Subcutaneous adipose tissue (tissue), 4 donors: ENCODE results near the gene CELF6. TPM values are rescaled to one million over a fixed set of nuclear protein-coding genes. Genes with fewer than 3 reads are reported as not detected.

Experiments used
- total RNA-seq, 4 donors: library from RNA; depleted of rRNA; stranded (reverse); fragments of >200 nt; gene quantifications; one replicate each; pipeline ENCODE4 v1.1.0, GENCODE V29; 2016
- TF ChIP-seq, protein P1 (sequence below): fragments of 450-650 bp; IDR thresholded peaks from one replicate; pipeline ENCODE4 v1.5.1; 2016; ENCODE audit warnings: low read depth, mild to moderate bottlenecking, control low read depth, antibody characterized with exemption, moderate library complexity

CELF6 gene
- total RNA-seq, 4 donors from 2014 or later, result 0.49 to 3.2 (median 2.2) TPM

GRCh38 chr15:72239652-72240051 is 80.3 kb downstream of the CELF6 start:
- TF ChIP-seq, protein P1, sequence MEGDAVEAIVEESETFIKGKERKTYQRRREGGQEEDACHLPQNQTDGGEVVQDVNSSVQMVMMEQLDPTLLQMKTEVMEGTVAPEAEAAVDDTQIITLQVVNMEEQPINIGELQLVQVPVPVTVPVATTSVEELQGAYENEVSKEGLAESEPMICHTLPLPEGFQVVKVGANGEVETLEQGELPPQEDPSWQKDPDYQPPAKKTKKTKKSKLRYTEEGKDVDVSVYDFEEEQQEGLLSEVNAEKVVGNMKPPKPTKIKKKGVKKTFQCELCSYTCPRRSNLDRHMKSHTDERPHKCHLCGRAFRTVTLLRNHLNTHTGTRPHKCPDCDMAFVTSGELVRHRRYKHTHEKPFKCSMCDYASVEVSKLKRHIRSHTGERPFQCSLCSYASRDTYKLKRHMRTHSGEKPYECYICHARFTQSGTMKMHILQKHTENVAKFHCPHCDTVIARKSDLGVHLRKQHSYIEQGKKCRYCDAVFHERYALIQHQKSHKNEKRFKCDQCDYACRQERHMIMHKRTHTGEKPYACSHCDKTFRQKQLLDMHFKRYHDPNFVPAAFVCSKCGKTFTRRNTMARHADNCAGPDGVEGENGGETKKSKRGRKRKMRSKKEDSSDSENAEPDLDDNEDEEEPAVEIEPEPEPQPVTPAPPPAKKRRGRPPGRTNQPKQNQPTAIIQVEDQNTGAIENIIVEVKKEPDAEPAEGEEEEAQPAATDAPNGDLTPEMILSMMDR, result no peak

GRCh38 chr15:72238586-72238985 is 81.4 kb downstream of the CELF6 start:
- TF ChIP-seq, protein P1, result no peak

DNA sequence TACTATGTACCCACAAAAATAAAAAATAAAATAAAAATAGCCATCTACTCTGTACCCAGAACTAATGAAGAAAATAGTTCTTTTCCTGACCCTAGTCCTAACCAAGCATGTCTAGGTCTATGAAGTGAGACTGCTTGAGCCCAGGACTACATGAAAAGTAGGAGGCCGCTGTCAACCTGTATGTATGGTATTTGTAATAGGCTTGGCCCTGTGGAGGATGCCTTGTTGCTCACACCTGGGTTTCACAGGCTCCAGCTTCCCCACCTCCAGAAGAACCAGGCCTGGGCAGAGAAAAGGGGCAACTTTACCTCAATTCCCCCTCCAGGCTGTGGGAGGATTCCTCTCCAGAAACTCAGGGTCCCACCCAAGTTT is 82.1 kb downstream of the CELF6 start:
- TF ChIP-seq, protein P1, result no peak

DNA sequence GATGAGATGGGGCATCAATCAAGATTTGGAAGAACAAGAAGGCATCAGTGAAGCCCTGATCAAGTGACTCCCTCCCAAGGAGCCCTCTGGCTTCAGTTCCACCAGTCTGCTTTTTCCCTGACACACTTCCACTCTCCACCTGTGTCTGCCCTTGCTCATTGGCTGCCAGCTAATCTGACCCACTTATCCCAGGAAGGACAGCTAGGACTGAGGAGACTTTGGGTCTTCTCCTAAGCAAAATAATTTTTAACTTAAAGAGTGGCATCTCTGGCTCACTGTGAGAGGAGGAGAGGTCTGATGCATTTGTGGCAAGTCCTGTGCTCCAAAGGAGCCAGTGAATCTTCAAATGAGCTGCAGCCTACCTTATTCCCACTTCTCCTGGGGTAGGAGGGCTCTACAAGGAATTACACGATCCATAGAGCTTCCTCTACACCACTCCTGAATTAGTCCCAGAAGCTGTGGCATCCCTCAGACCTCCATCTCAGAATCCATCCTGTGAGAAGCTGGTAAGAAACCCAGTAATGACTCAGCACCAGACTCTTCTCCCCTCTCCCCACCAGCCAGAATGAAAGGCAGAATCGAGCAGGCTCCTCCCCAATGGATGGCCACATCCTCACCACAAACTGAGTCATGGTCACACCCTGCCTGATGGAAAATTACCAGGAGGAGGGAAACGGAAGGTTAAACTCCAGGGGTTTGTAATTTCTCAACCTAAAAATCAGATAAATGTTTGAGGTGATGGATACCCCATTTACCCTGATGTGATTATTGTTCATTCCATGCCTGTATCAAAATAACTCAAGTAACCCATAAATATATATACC is 82.7 kb downstream of the CELF6 start:
- TF ChIP-seq, protein P1, result no peak

DNA sequence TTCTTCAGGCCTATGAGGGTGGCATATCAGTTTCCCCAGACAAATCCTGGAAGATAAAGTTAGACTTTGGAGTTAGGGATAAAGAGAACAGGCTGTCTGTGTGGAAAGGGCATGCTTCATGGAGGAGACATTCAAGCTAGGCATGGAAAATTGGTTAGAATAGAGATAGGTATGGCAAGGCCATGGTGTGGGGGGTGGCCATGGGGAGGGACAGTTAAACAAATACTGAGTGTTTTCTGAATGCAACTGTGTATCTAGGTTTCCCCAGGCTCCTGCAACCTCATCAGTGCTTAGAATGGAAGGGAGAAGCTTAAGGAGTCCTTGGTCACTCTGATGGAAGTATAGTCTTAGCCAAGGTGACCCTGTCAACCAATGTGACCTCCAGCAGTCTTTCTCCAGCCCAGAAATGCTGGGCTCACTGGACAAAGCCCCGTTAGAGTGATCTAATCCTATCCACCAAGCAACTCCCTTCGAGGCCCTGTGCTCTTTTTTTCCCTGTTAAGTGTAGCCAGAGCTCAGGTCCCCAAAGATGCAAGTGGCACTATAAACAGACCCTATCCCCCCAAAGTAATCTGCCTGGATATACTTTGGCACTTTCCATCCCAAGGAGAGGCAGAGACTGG is 83.5 kb downstream of the CELF6 start:
- TF ChIP-seq, protein P1, result no peak

DNA sequence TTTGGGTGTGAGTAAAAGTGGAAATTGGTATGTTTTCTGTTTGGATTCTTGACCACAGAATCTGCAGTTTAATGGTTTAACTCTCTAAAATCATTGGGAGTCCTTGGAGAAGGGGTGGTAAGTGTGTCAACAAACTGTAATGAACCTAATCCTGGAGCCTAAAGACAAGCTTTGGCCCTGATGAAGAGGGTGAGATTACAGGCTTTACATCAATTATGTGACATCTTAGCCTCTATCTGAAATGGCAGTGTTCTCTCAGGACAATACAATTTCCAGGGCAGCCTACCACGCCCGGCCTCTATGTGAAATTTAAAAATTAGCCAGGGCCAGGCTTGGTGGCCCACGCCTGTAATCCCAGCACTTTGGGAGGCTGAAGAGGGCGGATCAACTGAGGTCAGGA is 84.7 kb downstream of the CELF6 start:
- TF ChIP-seq, protein P1, result no peak

Other genes starting within 250 kb of the CELF6 start
- gene MYO9A, start 202.0 kb downstream of the CELF6 start, total RNA-seq, result 10 to 100 TPM; 53.2 to 72.7 (median 57.2) TPM
- 1 to 10 TPM in 3 of 4 donors, under 1 TPM in 1; 0.75 to 2.3 (median 1.9) TPM for gene SENP8, start 201.8 kb downstream of the CELF6 start, total RNA-seq
- gene GRAMD2A, start 122.4 kb downstream of the CELF6 start, total RNA-seq, result under 1 TPM in 1 of 4 donors, not detected in 3; 0.65 TPM
- 100 to 1,000 TPM; 119 to 353 (median 168) TPM for gene PKM, start 89.0 kb downstream of the CELF6 start, total RNA-seq
- gene PARP6, start 47.6 kb downstream of the CELF6 start, total RNA-seq, result 10 to 100 TPM; 51.3 to 84.0 (median 64.8) TPM
- 100 to 1,000 TPM in 2 of 4 donors, 10 to 100 TPM in 2; 59.8 to 210 (median 105) TPM for gene HEXA, start 55.9 kb upstream of the CELF6 start, total RNA-seq
- not detected for gene TMEM202, start 78.1 kb upstream of the CELF6 start, total RNA-seq
- 10 to 100 TPM; 44.5 to 91.0 (median 56.5) TPM for gene ARIH1, start 154.2 kb upstream of the CELF6 start, total RNA-seq